SK-N-SH treated with all-trans-retinoic acid at 6 μM for 48 hours (cell line): Measurements from ENCODE around the gene PALLD.

ENCODE experiments used
- ATAC-seq: fragments of 200-7000 bp; cut with Tn5 transposase; 3 replicates; pipeline ENCODE4 v1.9.1; 2020; ENCODE audit warnings: mild to moderate bottlenecking, moderate library complexity
- ARNTL ChIP-seq: fragments of 450-650 bp; formaldehyde crosslinking; IDR thresholded peaks from 2 replicates; pipeline ENCODE4 v1.5.0; 2020; ENCODE audit warnings: low read depth, mild to moderate bottlenecking, moderate library complexity, borderline replicate concordance
- BACH2 ChIP-seq: fragments of 250-450 bp; sonication (Bioruptor Pico); IDR thresholded peaks from 2 replicates; pipeline ENCODE4 v1.9.0; 2021; ENCODE audit warnings: mild to moderate bottlenecking, borderline replicate concordance
- CSDC2 ChIP-seq: fragments of 250-450 bp; sonication (Bioruptor Pico); IDR thresholded peaks from 2 replicates; pipeline ENCODE4 v1.5.0; 2020; ENCODE audit warnings: mild to moderate bottlenecking, moderate library complexity
- GLIS3 ChIP-seq: fragments of 250-450 bp; sonication (Bioruptor Pico); IDR thresholded peaks from 2 replicates; pipeline ENCODE4 v1.5.0; 2020; ENCODE audit warnings: mild to moderate bottlenecking, moderate library complexity
- ISL1 ChIP-seq: fragments of 250-450 bp; sonication (Bioruptor Pico); IDR thresholded peaks from 2 replicates; pipeline ENCODE4 v2.1.2; 2022; ENCODE audit warnings: mild to moderate bottlenecking, moderate library complexity
- OSR1 ChIP-seq: fragments of 250-450 bp; sonication (Bioruptor Pico); IDR thresholded peaks from 2 replicates; pipeline ENCODE4 v1.8.0; 2022; ENCODE audit warnings: moderate library complexity, mild to moderate bottlenecking, inconsistent platforms
- RARB ChIP-seq: fragments of 250-450 bp; sonication (Bioruptor Pico); IDR thresholded peaks from 2 replicates; pipeline ENCODE4 v1.8.0; 2021; ENCODE audit warnings: mild to moderate bottlenecking, moderate library complexity
- TCF4 ChIP-seq: fragments of 250-450 bp; sonication (Bioruptor Pico); IDR thresholded peaks from 2 replicates; pipeline ENCODE4 v1.8.0; 2021; ENCODE audit warnings: mild to moderate bottlenecking, moderate library complexity, borderline replicate concordance
- TOX ChIP-seq: fragments of 250-450 bp; sonication (Bioruptor Pico); IDR thresholded peaks from 2 replicates; pipeline ENCODE4 v1.8.0; 2021; ENCODE audit warnings: mild to moderate bottlenecking, moderate library complexity, borderline replicate concordance
- ZC3H10 ChIP-seq: fragments of 250-450 bp; sonication (Bioruptor Pico); IDR thresholded peaks from 2 replicates; pipeline ENCODE4 v1.5.1; 2021; ENCODE audit warnings: mild to moderate bottlenecking, moderate library complexity
- ZFP3 ChIP-seq: fragments of 250-450 bp; sonication (Bioruptor Pico); IDR thresholded peaks from 2 replicates; pipeline ENCODE4 v1.5.0; 2020; ENCODE audit warnings: mild to moderate bottlenecking, moderate library complexity
- ZFP30 ChIP-seq: fragments of 450-650 bp; formaldehyde crosslinking; IDR thresholded peaks from 2 replicates; pipeline ENCODE4 v1.5.0; 2022; ENCODE audit warnings: mild to moderate bottlenecking, moderate library complexity
- ZNF565 ChIP-seq: fragments of 450-650 bp; formaldehyde crosslinking; conservative IDR thresholded peaks from 2 replicates; pipeline ENCODE4 v1.5.0; 2020; ENCODE audit warnings: low read depth, mild to moderate bottlenecking, moderate library complexity
- ZNF70 ChIP-seq: fragments of 450-650 bp; formaldehyde crosslinking; IDR thresholded peaks from 2 replicates; pipeline ENCODE4 v1.5.0; 2020; ENCODE audit warnings: mild to moderate bottlenecking, moderate library complexity
- ZNF8 ChIP-seq: fragments of 450-650 bp; formaldehyde crosslinking; IDR thresholded peaks from 2 replicates; pipeline ENCODE4 v1.5.0; 2020; ENCODE audit warnings: mild to moderate bottlenecking, moderate library complexity
- TF ChIP-seq, protein P1 (sequence below): fragments of 250-450 bp; sonication (Bioruptor Pico); IDR thresholded peaks from 2 replicates; pipeline ENCODE4 v1.8.0; 2021; ENCODE audit warnings: low read depth, mild to moderate bottlenecking, moderate library complexity, borderline replicate concordance
- TF ChIP-seq, protein P2 (sequence below): fragments of 250-450 bp; sonication (Bioruptor Pico); IDR thresholded peaks from 2 replicates; pipeline ENCODE4 v1.5.1; 2020; ENCODE audit warnings: low read depth, mild to moderate bottlenecking, moderate library complexity
- TF ChIP-seq, protein P3 (sequence below): fragments of 250-450 bp; sonication (Bioruptor Pico); IDR thresholded peaks from 2 replicates; pipeline ENCODE4 v1.8.0; 2020; ENCODE audit warnings: mild to moderate bottlenecking, moderate library complexity, borderline replicate concordance
- TF ChIP-seq, protein P4 (sequence below): fragments of 250-450 bp; sonication (Bioruptor Pico); IDR thresholded peaks from 2 replicates; pipeline ENCODE4 v1.5.1; 2021; ENCODE audit warnings: mild to moderate bottlenecking, moderate library complexity
- TF ChIP-seq, protein P5 (sequence below): fragments of 250-450 bp; sonication (Bioruptor Pico); IDR thresholded peaks from 2 replicates; pipeline ENCODE4 v1.5.0; 2020; ENCODE audit warnings: mild to moderate bottlenecking, moderate library complexity

The PALLD gene

DNA sequence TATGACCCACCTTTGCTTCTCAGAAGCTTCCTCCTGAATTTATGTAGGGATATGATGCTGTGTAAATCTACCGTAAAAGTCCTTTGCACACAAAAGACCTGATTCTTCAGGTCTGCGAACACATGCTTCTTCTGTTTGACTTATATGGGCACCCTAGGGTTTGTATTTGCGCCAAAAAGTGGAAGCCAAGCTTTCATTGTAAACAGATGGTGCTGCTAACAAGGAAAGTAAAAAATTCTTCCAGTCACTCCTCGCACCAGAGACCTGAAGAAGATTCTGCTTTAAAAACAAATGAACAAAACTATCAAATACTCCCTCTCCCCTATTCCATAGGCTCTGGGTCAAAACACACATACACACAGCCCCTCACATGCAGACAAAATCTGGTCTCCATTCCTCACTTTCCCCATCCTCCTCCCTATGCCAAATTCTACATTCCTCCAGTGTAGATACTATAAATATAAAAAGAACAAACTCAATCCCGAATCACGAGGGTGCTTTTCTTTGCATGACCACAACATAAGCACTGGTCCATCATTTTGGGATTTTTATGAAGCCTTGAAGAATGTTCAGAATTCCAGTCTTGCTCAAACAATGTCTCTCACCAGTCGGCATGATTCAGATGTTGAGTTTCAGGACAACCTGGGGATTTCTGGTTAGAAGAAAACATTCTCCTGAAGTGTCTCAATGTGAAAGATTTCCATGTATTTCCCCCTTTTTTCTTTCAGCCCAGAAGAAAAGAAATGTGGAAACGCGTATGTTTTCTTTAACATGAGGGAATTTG is 125.1 kb downstream of the PALLD start (continued):
- TF ChIP-seq, protein P1, sequence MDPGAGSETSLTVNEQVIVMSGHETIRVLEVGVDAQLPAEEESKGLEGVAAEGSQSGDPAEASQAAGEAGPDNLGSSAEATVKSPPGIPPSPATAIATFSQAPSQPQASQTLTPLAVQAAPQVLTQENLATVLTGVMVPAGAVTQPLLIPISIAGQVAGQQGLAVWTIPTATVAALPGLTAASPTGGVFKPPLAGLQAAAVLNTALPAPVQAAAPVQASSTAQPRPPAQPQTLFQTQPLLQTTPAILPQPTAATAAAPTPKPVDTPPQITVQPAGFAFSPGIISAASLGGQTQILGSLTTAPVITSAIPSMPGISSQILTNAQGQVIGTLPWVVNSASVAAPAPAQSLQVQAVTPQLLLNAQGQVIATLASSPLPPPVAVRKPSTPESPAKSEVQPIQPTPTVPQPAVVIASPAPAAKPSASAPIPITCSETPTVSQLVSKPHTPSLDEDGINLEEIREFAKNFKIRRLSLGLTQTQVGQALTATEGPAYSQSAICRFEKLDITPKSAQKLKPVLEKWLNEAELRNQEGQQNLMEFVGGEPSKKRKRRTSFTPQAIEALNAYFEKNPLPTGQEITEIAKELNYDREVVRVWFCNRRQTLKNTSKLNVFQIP (CRISPR knock-in tag), result no peak
- TF ChIP-seq OSR1 (CRISPR knock-in tag) (no peak), ZC3H10 (CRISPR knock-in tag) (no peak), BACH2 (CRISPR knock-in tag) (no peak)

DNA sequence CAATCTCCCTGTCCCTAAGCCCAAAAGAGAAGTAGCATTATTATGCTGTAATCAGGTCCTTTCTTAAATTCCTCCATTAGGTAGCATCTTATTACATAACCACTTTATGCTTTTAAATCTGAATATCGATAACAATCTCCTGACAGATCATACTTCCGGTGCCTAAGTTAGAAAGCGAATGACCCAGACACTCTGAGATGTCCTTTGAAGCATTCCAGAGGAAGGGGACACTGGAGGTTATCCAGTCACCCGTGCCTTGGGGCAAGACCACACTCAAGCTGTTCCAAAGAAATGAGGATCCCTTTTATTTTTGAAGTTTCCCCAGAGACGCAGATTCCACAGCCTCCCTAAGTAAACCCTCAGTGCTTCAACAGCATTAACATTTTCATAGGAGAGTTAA is 125.7 kb downstream of the PALLD start:
- no peak for TF ChIP-seq ZFP30 (CRISPR knock-in tag)
- no peak for ATAC-seq

DNA sequence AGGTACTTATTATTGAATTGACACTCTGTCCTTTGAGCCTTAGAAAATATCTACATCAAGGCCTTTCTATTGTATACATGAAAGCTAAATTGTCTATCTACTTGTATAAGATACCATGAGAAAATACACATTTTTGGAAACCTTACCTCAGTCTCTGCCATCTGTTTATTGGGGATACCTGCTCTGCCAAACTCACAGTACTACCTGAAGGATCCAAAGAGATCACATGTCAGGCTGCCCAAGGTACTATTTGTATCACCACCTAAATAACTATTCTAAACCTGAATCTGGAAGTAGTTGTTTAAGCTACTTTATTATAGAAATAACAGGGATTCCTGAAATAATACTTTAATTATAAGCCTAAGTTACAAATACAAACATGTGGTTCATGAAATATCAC is 126.2 kb downstream of the PALLD start:
- ATAC-seq, result no peak

DNA sequence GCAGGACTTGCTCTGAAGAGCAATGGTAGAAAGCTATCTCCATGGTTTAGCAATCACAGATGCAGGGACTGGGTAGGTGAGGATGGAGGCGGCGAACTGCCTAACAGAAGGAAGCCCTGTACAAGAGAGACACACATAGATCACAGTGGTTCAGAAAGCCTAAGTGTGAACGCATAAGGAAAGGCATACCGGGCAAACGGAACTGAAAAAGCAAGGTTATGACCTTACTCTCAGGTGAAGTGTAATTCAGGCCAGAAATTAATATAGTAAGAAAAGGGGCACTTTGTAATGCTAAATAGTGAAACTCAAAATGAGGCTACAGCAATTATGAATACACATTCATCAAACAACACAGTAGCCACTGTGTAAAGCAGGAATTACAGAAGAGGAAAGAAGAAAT is 126.6 kb downstream of the PALLD start:
- no peak for ATAC-seq
- no peak for TF ChIP-seq ARNTL (CRISPR knock-in tag)
- no peak for TF ChIP-seq ZNF70 (CRISPR knock-in tag)
- no peak for TF ChIP-seq CSDC2 (CRISPR knock-in tag)
- no peak for TF ChIP-seq ZC3H10 (CRISPR knock-in tag)
- TF ChIP-seq ISL1 (CRISPR knock-in tag), result no peak
- TF ChIP-seq ZFP3 (CRISPR knock-in tag), result no peak
- TF ChIP-seq OSR1 (CRISPR knock-in tag), result no peak
- TF ChIP-seq, protein P2, sequence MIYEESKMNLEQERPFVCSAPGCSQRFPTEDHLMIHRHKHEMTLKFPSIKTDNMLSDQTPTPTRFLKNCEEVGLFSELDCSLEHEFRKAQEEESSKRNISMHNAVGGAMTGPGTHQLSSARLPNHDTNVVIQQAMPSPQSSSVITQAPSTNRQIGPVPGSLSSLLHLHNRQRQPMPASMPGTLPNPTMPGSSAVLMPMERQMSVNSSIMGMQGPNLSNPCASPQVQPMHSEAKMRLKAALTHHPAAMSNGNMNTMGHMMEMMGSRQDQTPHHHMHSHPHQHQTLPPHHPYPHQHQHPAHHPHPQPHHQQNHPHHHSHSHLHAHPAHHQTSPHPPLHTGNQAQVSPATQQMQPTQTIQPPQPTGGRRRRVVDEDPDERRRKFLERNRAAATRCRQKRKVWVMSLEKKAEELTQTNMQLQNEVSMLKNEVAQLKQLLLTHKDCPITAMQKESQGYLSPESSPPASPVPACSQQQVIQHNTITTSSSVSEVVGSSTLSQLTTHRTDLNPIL (CRISPR knock-in tag), result no peak

More for the DNA sequence above, 126.2 kb downstream of the PALLD start:
- TF ChIP-seq TOX (CRISPR knock-in tag) (no peak), RARB (CRISPR knock-in tag) (no peak), ZFP3 (CRISPR knock-in tag) (no peak), OSR1 (CRISPR knock-in tag) (no peak), ZNF565 (no peak), CSDC2 (CRISPR knock-in tag) (no peak), BACH2 (CRISPR knock-in tag) (no peak), ZNF8 (CRISPR knock-in tag) (no peak), ZNF70 (CRISPR knock-in tag) (no peak), ISL1 (CRISPR knock-in tag) (no peak), GLIS3 (CRISPR knock-in tag) (no peak), TCF4 (CRISPR knock-in tag) (no peak), ARNTL (CRISPR knock-in tag) (no peak)
- TF ChIP-seq, protein P3, sequence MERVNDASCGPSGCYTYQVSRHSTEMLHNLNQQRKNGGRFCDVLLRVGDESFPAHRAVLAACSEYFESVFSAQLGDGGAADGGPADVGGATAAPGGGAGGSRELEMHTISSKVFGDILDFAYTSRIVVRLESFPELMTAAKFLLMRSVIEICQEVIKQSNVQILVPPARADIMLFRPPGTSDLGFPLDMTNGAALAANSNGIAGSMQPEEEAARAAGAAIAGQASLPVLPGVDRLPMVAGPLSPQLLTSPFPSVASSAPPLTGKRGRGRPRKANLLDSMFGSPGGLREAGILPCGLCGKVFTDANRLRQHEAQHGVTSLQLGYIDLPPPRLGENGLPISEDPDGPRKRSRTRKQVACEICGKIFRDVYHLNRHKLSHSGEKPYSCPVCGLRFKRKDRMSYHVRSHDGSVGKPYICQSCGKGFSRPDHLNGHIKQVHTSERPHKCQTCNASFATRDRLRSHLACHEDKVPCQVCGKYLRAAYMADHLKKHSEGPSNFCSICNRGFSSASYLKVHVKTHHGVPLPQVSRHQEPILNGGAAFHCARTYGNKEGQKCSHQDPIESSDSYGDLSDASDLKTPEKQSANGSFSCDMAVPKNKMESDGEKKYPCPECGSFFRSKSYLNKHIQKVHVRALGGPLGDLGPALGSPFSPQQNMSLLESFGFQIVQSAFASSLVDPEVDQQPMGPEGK (CRISPR knock-in tag), result no peak
- TF ChIP-seq, protein P4, sequence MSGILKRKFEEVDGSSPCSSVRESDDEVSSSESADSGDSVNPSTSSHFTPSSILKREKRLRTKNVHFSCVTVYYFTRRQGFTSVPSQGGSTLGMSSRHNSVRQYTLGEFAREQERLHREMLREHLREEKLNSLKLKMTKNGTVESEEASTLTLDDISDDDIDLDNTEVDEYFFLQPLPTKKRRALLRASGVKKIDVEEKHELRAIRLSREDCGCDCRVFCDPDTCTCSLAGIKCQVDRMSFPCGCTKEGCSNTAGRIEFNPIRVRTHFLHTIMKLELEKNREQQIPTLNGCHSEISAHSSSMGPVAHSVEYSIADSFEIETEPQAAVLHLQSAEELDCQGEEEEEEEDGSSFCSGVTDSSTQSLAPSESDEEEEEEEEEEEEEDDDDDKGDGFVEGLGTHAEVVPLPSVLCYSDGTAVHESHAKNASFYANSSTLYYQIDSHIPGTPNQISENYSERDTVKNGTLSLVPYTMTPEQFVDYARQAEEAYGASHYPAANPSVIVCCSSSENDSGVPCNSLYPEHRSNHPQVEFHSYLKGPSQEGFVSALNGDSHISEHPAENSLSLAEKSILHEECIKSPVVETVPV, result no peak
- TF ChIP-seq, protein P1 (CRISPR knock-in tag), result no peak
- TF ChIP-seq, protein P5, sequence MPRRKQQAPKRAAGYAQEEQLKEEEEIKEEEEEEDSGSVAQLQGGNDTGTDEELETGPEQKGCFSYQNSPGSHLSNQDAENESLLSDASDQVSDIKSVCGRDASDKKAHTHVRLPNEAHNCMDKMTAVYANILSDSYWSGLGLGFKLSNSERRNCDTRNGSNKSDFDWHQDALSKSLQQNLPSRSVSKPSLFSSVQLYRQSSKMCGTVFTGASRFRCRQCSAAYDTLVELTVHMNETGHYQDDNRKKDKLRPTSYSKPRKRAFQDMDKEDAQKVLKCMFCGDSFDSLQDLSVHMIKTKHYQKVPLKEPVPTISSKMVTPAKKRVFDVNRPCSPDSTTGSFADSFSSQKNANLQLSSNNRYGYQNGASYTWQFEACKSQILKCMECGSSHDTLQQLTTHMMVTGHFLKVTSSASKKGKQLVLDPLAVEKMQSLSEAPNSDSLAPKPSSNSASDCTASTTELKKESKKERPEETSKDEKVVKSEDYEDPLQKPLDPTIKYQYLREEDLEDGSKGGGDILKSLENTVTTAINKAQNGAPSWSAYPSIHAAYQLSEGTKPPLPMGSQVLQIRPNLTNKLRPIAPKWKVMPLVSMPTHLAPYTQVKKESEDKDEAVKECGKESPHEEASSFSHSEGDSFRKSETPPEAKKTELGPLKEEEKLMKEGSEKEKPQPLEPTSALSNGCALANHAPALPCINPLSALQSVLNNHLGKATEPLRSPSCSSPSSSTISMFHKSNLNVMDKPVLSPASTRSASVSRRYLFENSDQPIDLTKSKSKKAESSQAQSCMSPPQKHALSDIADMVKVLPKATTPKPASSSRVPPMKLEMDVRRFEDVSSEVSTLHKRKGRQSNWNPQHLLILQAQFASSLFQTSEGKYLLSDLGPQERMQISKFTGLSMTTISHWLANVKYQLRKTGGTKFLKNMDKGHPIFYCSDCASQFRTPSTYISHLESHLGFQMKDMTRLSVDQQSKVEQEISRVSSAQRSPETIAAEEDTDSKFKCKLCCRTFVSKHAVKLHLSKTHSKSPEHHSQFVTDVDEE (CRISPR knock-in tag), result no peak
